H9 (cell line): ENCODE data around the gene PCDHB7. TPM values are rescaled to one million over a fixed set of nuclear protein-coding genes. Genes with fewer than 3 reads are reported as not detected.

ENCODE experiments used
- DNase-seq: peaks from one replicate; pipeline ENCODE4 v3.0.0-alpha.2; 2017
- H2AFZ ChIP-seq: one replicate; pipeline ENCODE4 v1.6.1; 2013; ENCODE audit warnings: mild to moderate bottlenecking, low read length, control low read depth, moderate library complexity
- H2AK5ac ChIP-seq: 2 replicates; pipeline ENCODE4 v1.6.1; 2013; ENCODE audit warnings: low read length, control low read depth, mixed read lengths; ENCODE audit not compliant: insufficient read length
- H2BK120ac ChIP-seq: one replicate; pipeline ENCODE4 v1.6.1; 2013; ENCODE audit warnings: low read depth, mild to moderate bottlenecking, low read length, control low read depth, inconsistent platforms; ENCODE audit not compliant: poor library complexity, severe bottlenecking
- H2BK12ac ChIP-seq: 2 replicates; pipeline ENCODE4 v1.6.1; 2013; ENCODE audit warnings: low read length, control low read depth, mixed read lengths, low read depth; ENCODE audit not compliant: insufficient read length
- H2BK15ac ChIP-seq: 2 replicates; pipeline ENCODE4 v1.6.1; 2013; ENCODE audit warnings: low read depth, low read length, control low read depth
- H2BK20ac ChIP-seq: one replicate; pipeline ENCODE4 v1.6.1; 2013; ENCODE audit warnings: low read depth, mild to moderate bottlenecking, low read length, control low read depth, inconsistent platforms; ENCODE audit not compliant: poor library complexity, severe bottlenecking
- H2BK5ac ChIP-seq: 2 replicates; pipeline ENCODE4 v1.6.1; 2013; ENCODE audit warnings: low read length, control low read depth, mixed read lengths; ENCODE audit not compliant: insufficient read length
- H3K14ac ChIP-seq: 2 replicates; pipeline ENCODE4 v1.6.1; 2013; ENCODE audit warnings: low read length, control low read depth; ENCODE audit not compliant: insufficient read depth
- H3K18ac ChIP-seq: 2 replicates; pipeline ENCODE4 v1.6.1; 2013; ENCODE audit warnings: low read depth, mild to moderate bottlenecking, mixed read lengths, low read length, control low read depth; ENCODE audit not compliant: insufficient read length
- H3K23ac ChIP-seq: 2 replicates; pipeline ENCODE4 v1.6.1; 2013; ENCODE audit warnings: low read length, control low read depth, mixed read lengths, low read depth; ENCODE audit not compliant: insufficient read length
- H3K23me2 ChIP-seq: 2 replicates; pipeline ENCODE4 v1.6.1; 2013; ENCODE audit warnings: low read depth, mild to moderate bottlenecking, mixed read lengths, low read length, control low read depth; ENCODE audit not compliant: insufficient read length, poor library complexity, severe bottlenecking
- H3K27ac ChIP-seq: 2 replicates; pipeline ENCODE4 v1.5.1; 2013; ENCODE audit warnings: low read length, control low read depth, mixed read lengths, low read depth; ENCODE audit not compliant: insufficient read length
- H3K27me3 ChIP-seq: 2 replicates; pipeline ENCODE4 v1.6.1; 2013; ENCODE audit warnings: low read length, control low read depth, inconsistent platforms; ENCODE audit not compliant: insufficient read depth
- H3K4ac ChIP-seq: 2 replicates; pipeline ENCODE4 v1.6.1; 2013; ENCODE audit warnings: low read depth, mild to moderate bottlenecking, control low read depth, inconsistent platforms, low read length, moderate library complexity
- H3K4me1 ChIP-seq: 2 replicates; pipeline ENCODE4 v1.6.1; 2013; ENCODE audit warnings: low read length, control low read depth, inconsistent platforms; ENCODE audit not compliant: insufficient read depth
- H3K4me2 ChIP-seq: 2 replicates; pipeline ENCODE4 v1.6.1; 2013; ENCODE audit warnings: low read length, control low read depth, mixed read lengths; ENCODE audit not compliant: insufficient read length, insufficient read depth
- H3K56ac ChIP-seq: 2 replicates; pipeline ENCODE4 v1.6.1; 2013; ENCODE audit warnings: low read depth, mild to moderate bottlenecking, mixed read lengths, low read length, control low read depth; ENCODE audit not compliant: insufficient read length
- H3K79me1 ChIP-seq: 2 replicates; pipeline ENCODE4 v1.6.1; 2013; ENCODE audit warnings: low read depth, mild to moderate bottlenecking, moderate library complexity, low read length, control low read depth, inconsistent platforms; ENCODE audit not compliant: insufficient read depth, poor library complexity, severe bottlenecking
- H3K79me2 ChIP-seq: 2 replicates; pipeline ENCODE4 v1.6.1; 2013; ENCODE audit warnings: low read length, control low read depth, inconsistent platforms; ENCODE audit not compliant: insufficient read depth
- H3K9ac ChIP-seq: 2 replicates; pipeline ENCODE4 v1.6.1; 2013; ENCODE audit warnings: low read length, control low read depth, mixed read lengths; ENCODE audit not compliant: insufficient read length; ENCODE audit errors: extremely low read depth
- H3K9me3 ChIP-seq: one replicate; pipeline ENCODE4 v1.6.1; 2013; ENCODE audit warnings: low read depth, low read length, inconsistent platforms; ENCODE audit not compliant: control insufficient read depth
- H3T11ph ChIP-seq: one replicate; pipeline ENCODE4 v1.6.1; 2013; ENCODE audit warnings: mild to moderate bottlenecking, low read length, control low read depth, inconsistent platforms
- H4K20me1 ChIP-seq: one replicate; pipeline ENCODE4 v1.6.1; 2013; ENCODE audit not compliant: control insufficient read depth, insufficient read length, insufficient read depth
- H4K5ac ChIP-seq: 2 replicates; pipeline ENCODE4 v1.6.1; 2013; ENCODE audit warnings: low read depth, mild to moderate bottlenecking, mixed read lengths, low read length, control low read depth; ENCODE audit not compliant: insufficient read length
- H4K8ac ChIP-seq: replicated peaks from 2 replicates; pipeline ENCODE4 v1.6.1; 2013; ENCODE audit warnings: low read length, control low read depth, mixed read lengths, low read depth; ENCODE audit not compliant: insufficient read length
- H4K91ac ChIP-seq: 2 replicates; pipeline ENCODE4 v1.6.1; 2013; ENCODE audit warnings: low read depth, mild to moderate bottlenecking, moderate library complexity, mixed read lengths, low read length, control low read depth; ENCODE audit not compliant: insufficient read length
- H3K27ac Mint-ChIP-seq, 3 experiments: 2 replicates in 2 of 3; 3 replicates in 1 of 3; pipeline ENCODE4 v1.8.0; 2020 to 2021; ENCODE audit warnings: mixed read lengths in 3 of 3, mild to moderate bottlenecking in 1 of 3, moderate library complexity in 1 of 3
- H3K27me3 Mint-ChIP-seq: 2 replicates; pipeline ENCODE4 v1.8.0; 2021; ENCODE audit warnings: low read depth, mild to moderate bottlenecking, moderate library complexity, mixed read lengths
- H3K36me3 Mint-ChIP-seq, 3 experiments: 2 replicates in 2 of 3; 3 replicates in 1 of 3; pipeline ENCODE4 v1.8.0; 2020 to 2021; ENCODE audit warnings: low read depth in 3 of 3, mixed read lengths in 3 of 3; ENCODE audit not compliant: insufficient read depth in 1 of 3
- H3K4me1 Mint-ChIP-seq, 2 experiments: 2 replicates each; pipeline ENCODE4 v1.8.0; 2020; ENCODE audit warnings: mixed read lengths in 2 of 2
- H3K4me3 Mint-ChIP-seq, 2 experiments: 2 replicates in 1 of 2; 3 replicates in 1 of 2; pipeline ENCODE4 v1.8.0; 2020 to 2021; ENCODE audit warnings: mild to moderate bottlenecking in 2 of 2, mixed read lengths in 2 of 2, moderate library complexity in 1 of 2
- H3K9me3 Mint-ChIP-seq, 2 experiments: 2 replicates in 1 of 2; 3 replicates in 1 of 2; pipeline ENCODE4 v1.8.0; 2020; ENCODE audit warnings: mild to moderate bottlenecking in 2 of 2, mixed read lengths in 2 of 2, moderate library complexity in 1 of 2
- CTCF ChIP-seq: fragments of 200-600 bp; sonication (generic); conservative IDR thresholded peaks from 3 replicates; pipeline ENCODE4 v1.8.0; 2021; ENCODE audit warnings: antibody characterized with exemption, mild to moderate bottlenecking
- WGBS: extraction: QIAGEN DNeasy Blood & Tissue Kit; methylation state at CpG from one replicate; pipeline ENCODE4 v1.1.7; 2013; ENCODE audit warnings: missing lambda C conversion rate, low lambda C conversion rate, mixed read lengths; ENCODE audit not compliant: insufficient read length; ENCODE audit errors: extremely low coverage; 5-methylcytosine and 5-hydroxymethylcytosine counted together
- total RNA-seq: library from RNA; stranded (reverse); gene quantifications from 2 replicates; pipeline ENCODE4 v1.2.1, GENCODE V29; 2021

PCDHB7 gene
- total RNA-seq, 1 experiment from 2014 or later: 0.52 TPM

DNA sequence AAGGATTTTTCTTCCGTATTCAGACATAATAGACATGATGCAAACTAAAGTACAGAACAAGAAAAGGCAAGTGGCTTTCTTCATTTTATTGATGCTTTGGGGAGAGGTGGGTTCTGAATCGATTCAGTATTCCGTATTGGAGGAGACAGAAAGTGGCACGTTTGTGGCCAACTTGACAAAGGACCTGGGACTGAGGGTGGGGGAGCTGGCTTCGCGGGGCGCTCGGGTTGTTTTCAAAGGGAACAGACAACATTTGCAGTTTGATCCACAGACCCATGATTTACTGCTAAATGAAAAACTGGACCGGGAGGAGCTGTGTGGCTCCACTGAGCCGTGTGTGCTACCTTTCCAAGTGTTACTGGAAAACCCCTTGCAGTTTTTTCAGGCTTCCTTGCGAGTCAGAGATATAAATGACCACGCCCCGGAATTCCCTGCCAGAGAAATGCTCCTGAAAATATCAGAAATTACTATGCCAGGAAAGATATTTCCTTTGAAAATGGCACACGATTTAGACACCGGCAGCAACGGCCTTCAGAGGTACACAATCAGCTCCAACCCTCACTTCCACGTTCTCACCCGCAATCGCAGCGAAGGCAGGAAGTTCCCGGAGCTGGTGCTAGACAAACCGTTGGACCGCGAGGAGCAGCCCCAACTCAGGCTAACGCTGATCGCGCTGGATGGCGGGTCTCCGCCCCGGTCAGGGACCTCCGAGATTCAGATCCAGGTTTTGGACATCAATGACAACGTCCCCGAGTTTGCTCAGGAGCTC lies 22.0 kb upstream of the PCDHB7 start:
- no peak overlapping the region for H3K4me3 Mint-ChIP-seq
- no peaks in the 10 kb centered on the region for H3K4me1 Mint-ChIP-seq
- peaks cover 10% of the 10 kb centered on the region for H3K27me3 Mint-ChIP-seq
- H2BK20ac ChIP-seq: no peak overlapping the region
- no peak overlapping the region for H3T11ph ChIP-seq
- WGBS: no CpG with 5 or more reads among the region's 33 CpGs
- H3K14ac ChIP-seq: no peak overlapping the region; the same call in 1 of the 2 replicates
- no peak overlapping the region for H3K18ac ChIP-seq
- no peaks in the 10 kb centered on the region for H3K23me2 ChIP-seq
- no peaks in the 10 kb centered on the region for H4K20me1 ChIP-seq
- no peaks in the 10 kb centered on the region for H3K79me1 ChIP-seq
- no peak overlapping the region for H2BK5ac ChIP-seq
- H3K9ac ChIP-seq: no peak overlapping the region
- no peak overlapping the region for H3K4me2 ChIP-seq
- H2AK5ac ChIP-seq: no peak overlapping the region
- no peak overlapping the region for H2BK15ac ChIP-seq
- H3K27ac ChIP-seq: no peak overlapping the region
- peaks cover 0 to 20% (median 1%) of the 10 kb centered on the region in 3 experiments; a peak in 5 of 7 replicates for H3K36me3 Mint-ChIP-seq
- H3K4ac ChIP-seq: no peak overlapping the region
- H3K27me3 ChIP-seq: no peaks in the 10 kb centered on the region
- H3K4me1 ChIP-seq: no peaks in the 10 kb centered on the region
- no peak overlapping the region for H3K23ac ChIP-seq
- no peak for DNase-seq
- no peak overlapping the region for H2AFZ ChIP-seq
- H3K9me3 Mint-ChIP-seq: peaks cover 27 to 29% of the 10 kb centered on the region in 2 experiments
- no peak overlapping the region for H4K8ac ChIP-seq
- H4K5ac ChIP-seq: no peak overlapping the region
- no peak overlapping the region for H3K56ac ChIP-seq
- no peaks in the 10 kb centered on the region for H3K79me2 ChIP-seq
- H3K27ac Mint-ChIP-seq: no peak overlapping the region
- no peak overlapping the region for H4K91ac ChIP-seq
- no peak for TF ChIP-seq CTCF
- H2BK12ac ChIP-seq: no peak overlapping the region
- peaks cover 9% of the 10 kb centered on the region for H3K9me3 ChIP-seq
- H2BK120ac ChIP-seq: no peak overlapping the region
